ENCODE data around the gene ARHGEF37.

DNA sequence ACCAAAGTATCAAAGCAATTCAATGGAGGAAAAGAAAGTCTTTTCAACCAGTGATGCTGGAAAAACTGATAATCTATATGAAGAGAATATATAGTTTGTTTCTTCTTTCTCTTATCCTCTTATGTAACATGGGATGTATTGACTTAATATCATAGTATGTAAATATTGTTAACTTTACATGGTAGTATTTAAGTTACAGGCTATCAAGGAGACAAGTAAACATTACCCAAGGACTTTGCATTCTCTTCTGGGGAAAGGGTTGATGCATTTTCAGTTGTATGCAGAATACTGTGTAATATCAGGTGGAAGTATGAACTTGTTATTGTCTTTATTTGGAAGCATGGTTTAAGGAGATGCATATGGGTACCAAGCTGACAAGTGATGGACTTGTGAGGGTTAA lies 9.1 kb upstream of the ARHGEF37 start:
- TF ChIP-seq, protein P1, sequence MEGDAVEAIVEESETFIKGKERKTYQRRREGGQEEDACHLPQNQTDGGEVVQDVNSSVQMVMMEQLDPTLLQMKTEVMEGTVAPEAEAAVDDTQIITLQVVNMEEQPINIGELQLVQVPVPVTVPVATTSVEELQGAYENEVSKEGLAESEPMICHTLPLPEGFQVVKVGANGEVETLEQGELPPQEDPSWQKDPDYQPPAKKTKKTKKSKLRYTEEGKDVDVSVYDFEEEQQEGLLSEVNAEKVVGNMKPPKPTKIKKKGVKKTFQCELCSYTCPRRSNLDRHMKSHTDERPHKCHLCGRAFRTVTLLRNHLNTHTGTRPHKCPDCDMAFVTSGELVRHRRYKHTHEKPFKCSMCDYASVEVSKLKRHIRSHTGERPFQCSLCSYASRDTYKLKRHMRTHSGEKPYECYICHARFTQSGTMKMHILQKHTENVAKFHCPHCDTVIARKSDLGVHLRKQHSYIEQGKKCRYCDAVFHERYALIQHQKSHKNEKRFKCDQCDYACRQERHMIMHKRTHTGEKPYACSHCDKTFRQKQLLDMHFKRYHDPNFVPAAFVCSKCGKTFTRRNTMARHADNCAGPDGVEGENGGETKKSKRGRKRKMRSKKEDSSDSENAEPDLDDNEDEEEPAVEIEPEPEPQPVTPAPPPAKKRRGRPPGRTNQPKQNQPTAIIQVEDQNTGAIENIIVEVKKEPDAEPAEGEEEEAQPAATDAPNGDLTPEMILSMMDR (conservative IDR thresholded peaks at IDR 0.05 in 1 of 2, IDR thresholded peaks at IDR 0.05 in 1 of 2; ENCODE audit: low read depth in 1 of 2, low read length in 2 of 2) = no peak
- TF ChIP-seq EZH2 (IDR thresholded peaks at IDR 0.05; ENCODE audit: low read length, missing control alignments) = no peak

Data from fibroblast of lung (primary cell).